ENCODE results near the gene RNF151.
"Not testable (repeated sequence)": the region's sequence is repeated elsewhere in the genome, so short reads cannot be mapped to it uniquely, and the experiment has no call there.

RNF151 gene

GRCh38 chr16:1960665-1961630 lies 5.7 kb upstream of the RNF151 start:
- DNase-seq, result peak; percentile 78

GRCh38 chr16:1961651-1962067 lies 5.0 kb upstream of the RNF151 start:
- DNase-seq, result no peak

GRCh38 chr16:1962161-1963153 lies 4.2 kb upstream of the RNF151 start:
- not testable (repeated sequence) for DNase-seq

- peak; percentile 80 for DNase-seq
Measured at GRCh38 chr16:1963806-1964505, 2.7 kb upstream of the RNF151 start.

- peak; percentile 99 for DNase-seq
Measured at GRCh38 chr16:1964506-1965395, 1.9 kb upstream of the RNF151 start, which contains the start of gene RPS2. TSS of gene RPS2 (minus strand) at chr16:1964826. CDS start at chr16:1964625, 201 bp downstream.

- no peak for DNase-seq
Measured at GRCh38 chr16:1965396-1966001, 1.2 kb upstream of the RNF151 start.

GRCh38 chr16:1968146-1968953 lies 1.7 kb downstream of the RNF151 start:
- no peak for DNase-seq

GRCh38 chr16:1971796-1972489 lies 5.3 kb downstream of the RNF151 start, which contains the start of gene TBL3:
TSS of gene TBL3 (plus strand) at chr16:1972053. CDS start at chr16:1972165, 112 bp downstream.
- DNase-seq, result peak; percentile 99

GRCh38 chr16:1972490-1972877 lies 5.8 kb downstream of the RNF151 start:
- DNase-seq, result peak; percentile 75

- DNase-seq, result no peak
Measured at GRCh38 chr16:1973461-1974156, 7.0 kb downstream of the RNF151 start.

GRCh38 chr16:1974157-1975070 lies 7.8 kb downstream of the RNF151 start:
- DNase-seq, result no peak

- DNase-seq, result no peak
Measured at GRCh38 chr16:1975432-1976215, 9.0 kb downstream of the RNF151 start.

- no peak for DNase-seq
Measured at GRCh38 chr16:1976216-1976520, 9.5 kb downstream of the RNF151 start.

- no peak for DNase-seq
Measured at GRCh38 chr16:1976951-1977874, 10.6 kb downstream of the RNF151 start.

- DNase-seq, result no peak
Measured at GRCh38 chr16:1977875-1978268, 11.2 kb downstream of the RNF151 start.
